GM19099 (cell line): Measurements from ENCODE around the gene USP26.

ENCODE experiments used
- POLR2A ChIP-seq: IDR thresholded peaks from 3 replicates; pipeline ENCODE4 v1.6.1; 2011; ENCODE audit warnings: low read depth; ENCODE audit not compliant: insufficient read length; ENCODE audit errors: extremely low read depth

The USP26 gene, protein sequence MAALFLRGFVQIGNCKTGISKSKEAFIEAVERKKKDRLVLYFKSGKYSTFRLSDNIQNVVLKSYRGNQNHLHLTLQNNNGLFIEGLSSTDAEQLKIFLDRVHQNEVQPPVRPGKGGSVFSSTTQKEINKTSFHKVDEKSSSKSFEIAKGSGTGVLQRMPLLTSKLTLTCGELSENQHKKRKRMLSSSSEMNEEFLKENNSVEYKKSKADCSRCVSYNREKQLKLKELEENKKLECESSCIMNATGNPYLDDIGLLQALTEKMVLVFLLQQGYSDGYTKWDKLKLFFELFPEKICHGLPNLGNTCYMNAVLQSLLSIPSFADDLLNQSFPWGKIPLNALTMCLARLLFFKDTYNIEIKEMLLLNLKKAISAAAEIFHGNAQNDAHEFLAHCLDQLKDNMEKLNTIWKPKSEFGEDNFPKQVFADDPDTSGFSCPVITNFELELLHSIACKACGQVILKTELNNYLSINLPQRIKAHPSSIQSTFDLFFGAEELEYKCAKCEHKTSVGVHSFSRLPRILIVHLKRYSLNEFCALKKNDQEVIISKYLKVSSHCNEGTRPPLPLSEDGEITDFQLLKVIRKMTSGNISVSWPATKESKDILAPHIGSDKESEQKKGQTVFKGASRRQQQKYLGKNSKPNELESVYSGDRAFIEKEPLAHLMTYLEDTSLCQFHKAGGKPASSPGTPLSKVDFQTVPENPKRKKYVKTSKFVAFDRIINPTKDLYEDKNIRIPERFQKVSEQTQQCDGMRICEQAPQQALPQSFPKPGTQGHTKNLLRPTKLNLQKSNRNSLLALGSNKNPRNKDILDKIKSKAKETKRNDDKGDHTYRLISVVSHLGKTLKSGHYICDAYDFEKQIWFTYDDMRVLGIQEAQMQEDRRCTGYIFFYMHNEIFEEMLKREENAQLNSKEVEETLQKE

DNA sequence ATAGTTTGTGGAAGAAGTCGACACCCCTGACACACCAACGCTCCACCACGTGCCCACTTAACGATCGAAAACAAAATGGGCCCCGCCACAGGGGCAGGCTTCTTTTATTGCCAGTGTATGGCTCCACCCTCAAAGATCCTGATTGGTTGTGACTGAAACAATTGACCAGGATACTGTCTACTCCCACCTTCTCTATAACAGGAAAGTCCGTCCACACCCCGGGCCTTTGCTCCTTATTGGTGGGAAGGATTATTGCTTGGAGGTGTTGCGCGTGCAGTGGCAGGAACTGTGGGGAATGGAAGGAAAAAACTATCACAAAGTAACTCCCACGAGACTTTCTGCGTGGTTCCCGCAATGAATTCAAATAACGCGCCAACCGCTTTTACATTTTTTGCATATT, at the start of gene USP26:
Gene USP26, minus strand, starts transcription at position 79 of the 400 bp plus-strand sequence. CDS start 68,889 bp downstream, outside the sequence.
- no peak for TF ChIP-seq POLR2A

DNA sequence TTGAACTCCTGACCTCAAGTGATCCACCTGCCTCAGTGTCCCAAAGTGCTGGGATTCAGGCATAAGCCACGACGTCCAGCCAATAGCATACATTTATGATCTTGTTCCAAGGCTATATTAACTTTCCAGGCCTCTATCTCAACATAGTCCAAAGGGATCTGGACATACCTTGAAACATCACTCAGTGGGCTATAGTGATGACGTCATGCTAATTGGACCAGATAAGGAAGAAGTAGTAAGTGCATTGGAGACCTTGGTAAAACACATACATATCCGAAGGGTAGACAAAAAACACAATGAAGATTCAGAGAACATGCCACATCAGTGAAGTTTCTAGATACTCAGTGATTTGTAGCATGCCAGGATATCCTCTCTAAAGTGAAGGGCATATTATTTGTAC, 37.4 kb upstream of the USP26 start:
- TF ChIP-seq POLR2A = no peak

- no peak for TF ChIP-seq POLR2A
Observed at GRCh38 chrX:133120406-133120805, 23.5 kb upstream of the USP26 start.

GRCh38 chrX:133094098-133094731, 2.7 kb downstream of the USP26 start:
- no peak for TF ChIP-seq POLR2A

DNA sequence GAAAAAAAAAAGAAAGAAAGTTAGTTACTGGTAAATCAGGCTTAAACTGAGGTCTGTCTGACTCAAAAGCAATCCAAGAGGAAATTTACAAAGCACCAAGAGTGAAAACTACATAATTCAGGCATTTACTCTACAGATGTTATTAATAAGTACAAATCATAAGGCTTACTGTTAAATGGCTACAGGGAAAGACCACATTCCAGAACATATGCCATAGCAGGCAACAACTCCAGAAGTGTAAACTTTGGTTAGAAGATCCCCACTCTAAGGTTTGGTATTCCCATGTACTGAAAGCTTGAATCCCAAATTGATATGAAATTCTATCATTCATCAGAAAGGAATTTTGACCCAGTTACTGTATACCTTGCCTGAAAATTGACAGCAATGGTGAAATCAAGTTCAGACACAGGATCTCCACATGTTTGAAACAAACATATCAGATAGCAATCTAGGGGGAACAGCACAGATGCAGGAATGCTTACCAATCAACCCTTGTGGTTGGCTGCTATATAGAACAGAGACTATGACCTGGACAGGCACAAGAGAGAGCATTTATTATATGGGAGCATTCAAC, 6.6 kb downstream of the USP26 start:
- TF ChIP-seq POLR2A = no peak

DNA sequence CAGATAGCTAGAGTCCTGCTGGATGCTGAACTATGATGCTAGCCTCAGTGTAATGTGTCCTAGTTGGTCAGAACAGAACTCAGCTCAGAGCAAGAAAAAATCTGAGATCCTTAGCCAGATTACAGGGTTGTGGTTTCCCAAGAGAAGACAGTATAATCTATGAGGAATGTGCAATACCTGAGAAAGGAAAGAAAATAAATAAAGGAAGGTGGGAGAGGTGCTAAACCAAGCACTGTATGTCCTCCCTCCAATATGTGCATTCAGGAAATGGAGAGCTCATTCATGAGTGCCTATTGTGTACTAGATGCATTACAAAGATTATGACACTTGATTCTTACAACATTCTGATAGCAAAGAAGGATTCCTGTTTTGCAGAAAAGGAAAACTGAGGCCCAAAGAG, 7.5 kb downstream of the USP26 start:
- TF ChIP-seq POLR2A = no peak

GRCh38 chrX:133085785-133086184, 11.1 kb downstream of the USP26 start:
- TF ChIP-seq POLR2A = no peak

DNA sequence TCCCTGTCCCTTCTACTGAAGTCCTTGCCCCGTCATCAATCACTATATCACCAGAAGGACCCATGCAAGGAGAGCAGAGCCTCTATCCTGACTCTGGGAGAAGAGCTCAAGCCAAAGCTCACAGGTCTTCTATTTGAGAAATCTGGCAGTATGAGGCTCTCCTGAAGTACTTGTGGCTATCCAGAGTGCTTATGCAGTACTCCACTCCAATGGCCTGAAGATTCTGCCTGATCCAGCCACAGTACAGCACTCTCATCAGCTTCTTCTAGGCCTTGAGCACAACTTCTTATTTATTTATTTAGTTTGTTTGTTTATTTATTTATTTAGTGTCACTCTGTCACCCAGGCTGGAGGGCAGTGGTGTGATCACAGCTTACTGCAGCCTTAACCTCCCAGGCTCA, 13.0 kb downstream of the USP26 start:
- TF ChIP-seq POLR2A = no peak

- no peak for TF ChIP-seq POLR2A
Observed at GRCh38 chrX:133081990-133082389, 14.9 kb downstream of the USP26 start.

DNA sequence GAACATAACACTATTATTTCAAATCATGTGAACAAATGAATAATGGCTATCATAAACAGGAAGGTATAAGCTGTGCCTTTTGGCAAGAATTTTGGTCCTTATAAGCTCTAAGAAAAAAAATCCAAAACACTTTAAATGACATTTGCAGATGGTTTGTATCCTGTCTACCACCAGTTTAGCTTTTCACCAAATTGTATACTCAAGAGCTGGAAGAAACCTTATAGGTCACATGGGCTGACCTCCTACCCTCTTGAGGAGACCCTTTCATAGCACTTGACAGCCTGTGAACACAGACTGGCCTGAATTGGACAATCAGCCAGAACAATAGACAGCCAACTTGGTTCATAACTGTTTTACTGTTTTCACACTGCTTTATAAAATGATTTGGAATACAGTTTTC, 24.3 kb downstream of the USP26 start:
- TF ChIP-seq POLR2A = no peak

DNA sequence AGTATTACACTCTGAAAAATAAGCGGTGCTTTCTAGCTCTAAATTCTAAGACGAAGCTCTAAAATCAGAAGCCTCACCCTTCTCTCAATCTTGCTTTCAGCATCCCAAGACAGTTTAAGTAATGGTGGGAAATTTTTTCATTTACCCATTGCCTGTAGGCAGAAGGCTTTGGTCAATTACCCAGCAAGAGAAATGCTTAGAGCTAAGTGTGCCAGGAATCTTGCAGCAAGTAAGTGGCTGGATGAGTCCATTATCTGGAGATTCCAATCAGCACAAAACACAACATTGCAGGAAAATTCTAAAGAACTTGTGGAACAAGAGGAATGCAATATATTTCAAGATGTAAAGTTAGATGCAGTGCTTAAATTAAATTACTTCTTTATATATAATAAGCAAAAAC, 28.4 kb downstream of the USP26 start:
- TF ChIP-seq POLR2A = no peak

GRCh38 chrX:133056341-133056740, 40.6 kb downstream of the USP26 start:
- no peak for TF ChIP-seq POLR2A

DNA sequence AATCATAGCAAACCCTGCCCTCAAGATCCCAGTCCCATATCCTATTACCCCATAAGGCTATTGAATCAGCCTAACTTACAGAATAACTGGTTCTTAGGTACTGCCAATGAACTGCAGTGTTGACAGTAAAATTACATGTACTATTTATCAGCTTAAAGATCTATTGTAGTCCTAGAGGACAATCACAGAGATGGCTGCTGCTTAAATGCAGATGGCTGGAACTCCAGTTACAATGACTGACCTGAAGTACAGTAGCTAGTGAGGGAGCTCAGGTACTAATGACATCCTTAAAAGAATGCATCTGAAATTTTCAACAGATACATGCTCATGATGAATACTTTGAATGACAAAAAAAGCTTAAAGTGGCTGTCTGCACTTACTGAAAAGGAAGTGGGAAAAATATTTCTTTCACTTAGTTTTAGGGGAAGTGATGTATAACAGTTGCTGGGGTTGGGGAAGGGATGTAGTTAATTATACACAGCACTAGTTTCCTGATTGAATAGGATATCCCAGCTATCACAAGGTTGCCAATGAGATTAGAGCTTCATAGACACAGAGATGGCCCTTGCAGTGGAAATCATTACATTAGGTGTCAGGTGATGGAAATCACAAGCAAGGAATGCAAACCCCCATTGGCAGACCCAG, 42.0 kb downstream of the USP26 start:
- TF ChIP-seq POLR2A = no peak

GRCh38 chrX:133053861-133054598, 42.9 kb downstream of the USP26 start:
- TF ChIP-seq POLR2A = no peak
